ENCODE measurements around the gene LEP. TPM values are rescaled to one million over a fixed set of nuclear protein-coding genes. Genes with fewer than 3 reads are reported as not detected.

Gene LEP
- total and polyA plus RNA-seq, 2 of the 8 experiments (the other 6 are each of a cell fraction or from before 2014, with no cell fraction given) = not detected

DNA sequence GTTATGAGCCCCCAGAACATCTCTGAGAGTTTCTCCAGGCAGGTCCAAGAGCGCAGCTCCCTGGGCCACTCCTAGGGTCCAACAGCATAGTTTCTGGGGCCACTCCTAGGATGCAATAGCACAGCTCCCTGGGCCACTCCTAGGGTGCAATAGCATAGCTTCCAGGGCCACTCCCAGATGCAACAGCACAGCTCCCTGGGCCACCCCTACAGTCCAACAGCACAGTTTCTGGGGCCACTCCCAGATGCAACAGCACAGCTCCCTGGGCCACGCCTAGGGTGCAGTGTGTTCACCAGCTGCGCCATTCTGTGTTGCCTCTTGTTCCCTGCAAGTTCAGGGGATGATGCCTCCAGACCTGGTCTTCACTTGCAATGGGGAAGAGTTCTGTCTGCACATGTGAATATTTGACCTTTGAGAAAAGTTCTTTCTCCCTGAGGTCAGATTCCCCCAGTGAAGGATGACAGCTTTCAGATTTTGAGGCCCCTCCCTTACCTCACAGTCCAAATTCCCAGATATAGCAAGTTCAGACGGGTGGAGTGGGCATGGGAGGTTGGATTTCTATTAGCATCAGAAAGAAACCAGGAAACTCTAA lies 43.0 kb upstream of the LEP start:
- no peak overlapping the region for H3K23ac ChIP-seq (ENCODE audit: insufficient read length)

More for the DNA sequence above, 43.0 kb upstream of the LEP start:
- Histone ChIP-seq H2BK5ac (ENCODE audit: low read depth, low read length) (no peak overlapping the region), H3K4me3 (ENCODE audit: extremely low read depth in 1 of 4, insufficient read depth in 2 of 4, low read depth in 3 of 4, low read length in 4 of 4) (no peak overlapping the region), H4K5ac (ENCODE audit: insufficient read length, low read depth, low read length) (no peak overlapping the region), H4K8ac (ENCODE audit: extremely low read depth, insufficient read depth, low read length) (no peak overlapping the region; the same call in 1 of the 2 replicates), H2AK5ac (ENCODE audit: low read depth, low read length) (no peak overlapping the region), H3K23me2 (ENCODE audit: low read depth, low read length) (peaks cover 7% of the 10 kb centered on the region; the same call in 1 of the 2 replicates), H3K79me1 (ENCODE audit: low read depth, low read length) (no peaks in the 10 kb centered on the region), H3K4me1 (replicated peaks in 1 of 4; ENCODE audit: control insufficient read depth in 3 of 4, insufficient read depth in 4 of 4, low read length in 3 of 4) (peaks cover 0 to 7% (median 6%) of the 10 kb centered on the region in 4 experiments; a peak in 6 of 7 replicates), H3K79me2 (ENCODE audit: control insufficient read depth in 1 of 2, insufficient read depth in 2 of 2, low read length in 2 of 2) (no peaks in the 10 kb centered on the region), H3K9me3 (ENCODE audit: insufficient read depth in 2 of 2, low read depth in 1 of 2, low read length in 1 of 2) (peaks cover 12 to 13% of the 10 kb centered on the region in 2 experiments), H2BK15ac (ENCODE audit: low read length) (no peak overlapping the region), H3K4me2 (ENCODE audit: insufficient read depth in 1 of 2, low read depth in 2 of 2, low read length in 2 of 2) (no peak overlapping the region), H3K14ac (ENCODE audit: insufficient read length) (no peak overlapping the region), H3K27ac (ENCODE audit: low read depth, low read length) (no peak overlapping the region), H3K36me3 (ENCODE audit: control insufficient read depth in 2 of 4, insufficient read depth in 4 of 4, low read length in 3 of 4) (no peaks in the 10 kb centered on the region), H3K18ac (ENCODE audit: extremely low read depth, low read length) (no peak overlapping the region), H3K56ac (replicated peaks; ENCODE audit: insufficient read length, low read depth, low read length) (no peak overlapping the region), H2BK120ac (replicated peaks; ENCODE audit: low read depth, low read length) (no peak overlapping the region), H4K91ac (replicated peaks; ENCODE audit: insufficient read length, low read length) (no peak overlapping the region), H2BK12ac (ENCODE audit: low read depth, low read length) (no peak overlapping the region), H2BK20ac (ENCODE audit: low read length) (no peak overlapping the region), H3K27me3 (replicated peaks in 1 of 4; ENCODE audit: control insufficient read depth in 3 of 4, extremely low read depth in 1 of 4, insufficient read depth in 3 of 4, low read length in 3 of 4) (peaks cover 15 to 33% (median 29%) of the 10 kb centered on the region in 4 experiments), H2AFZ (ENCODE audit: low read length) (no peak overlapping the region), H3K9ac (replicated peaks in 1 of 4; ENCODE audit: extremely low read depth in 1 of 4, low read depth in 3 of 4, low read length in 3 of 4) (no peak overlapping the region), H3K4ac (replicated peaks; ENCODE audit: insufficient read length, low read depth, low read length) (no peak overlapping the region), H4K20me1 (replicated peaks in 1 of 2; ENCODE audit: control insufficient read depth in 1 of 2, insufficient read depth in 2 of 2, low read length in 2 of 2) (no peaks in the 10 kb centered on the region)
- CTCF ChIA-PET (ENCODE audit: partially characterized antibody) = interaction anchor here (0.7 to 18.6 kb wide), 11 partner anchors 8 to 75 kb away, joined by 3 to 347 read pairs (median 5); no protein-coding TSS in a partner anchor
- DNase-seq (ENCODE audit: low read depth in 1 of 2, low spot score in 2 of 2) (no peak), FAIRE-seq (no peak)
- 82% methylated on average over 4 of the region's 4 CpGs; no CpG with 5 or more reads in 1 of the 2 experiments for WGBS, 2 experiments (ENCODE audit: extremely low coverage in 1 of 2, insufficient coverage in 1 of 2, insufficient read length in 1 of 2, insufficient replicate concordance in 2 of 2, low coverage in 1 of 2, low lambda C conversion rate in 2 of 2, missing lambda C conversion rate in 1 of 2)
- POLR2A ChIA-PET (ENCODE audit: partially characterized antibody) = no interaction called here
- TF ChIP-seq RFX5 (IDR thresholded peaks at IDR 0.05; ENCODE audit: borderline replicate concordance, low read depth, low read length) (no peak), SAP30 (IDR thresholded peaks at IDR 0.05; ENCODE audit: insufficient read depth, insufficient replicate concordance, low read length) (no peak), EZH2 (IDR thresholded peaks at IDR 0.05; ENCODE audit: low read depth, low read length, severe bottlenecking) (no peak), EGR1 (IDR thresholded peaks at IDR 0.05; ENCODE audit: borderline replicate concordance, low read depth, low read length) (no peak), RNF2 (IDR thresholded peaks at IDR 0.05; ENCODE audit: borderline replicate concordance, low read depth, low read length, missing control alignments, poor library complexity, severe bottlenecking) (no peak), KDM1A (IDR thresholded peaks at IDR 0.05; ENCODE audit: borderline replicate concordance, low read length) (no peak), EP300 (IDR thresholded peaks at IDR 0.05; ENCODE audit: borderline replicate concordance in 1 of 2, low read depth in 2 of 2, low read length in 2 of 2) (no peak), SIX5 (IDR thresholded peaks at IDR 0.05; ENCODE audit: low read depth, low read length) (no peak), CEBPB (IDR thresholded peaks at IDR 0.05; ENCODE audit: low read depth, low read length) (no peak)
- TF ChIP-seq, protein P1, sequence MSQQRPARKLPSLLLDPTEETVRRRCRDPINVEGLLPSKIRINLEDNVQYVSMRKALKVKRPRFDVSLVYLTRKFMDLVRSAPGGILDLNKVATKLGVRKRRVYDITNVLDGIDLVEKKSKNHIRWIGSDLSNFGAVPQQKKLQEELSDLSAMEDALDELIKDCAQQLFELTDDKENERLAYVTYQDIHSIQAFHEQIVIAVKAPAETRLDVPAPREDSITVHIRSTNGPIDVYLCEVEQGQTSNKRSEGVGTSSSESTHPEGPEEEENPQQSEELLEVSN (IDR thresholded peaks at IDR 0.05) = no peak
- TF ChIP-seq, protein P2, sequence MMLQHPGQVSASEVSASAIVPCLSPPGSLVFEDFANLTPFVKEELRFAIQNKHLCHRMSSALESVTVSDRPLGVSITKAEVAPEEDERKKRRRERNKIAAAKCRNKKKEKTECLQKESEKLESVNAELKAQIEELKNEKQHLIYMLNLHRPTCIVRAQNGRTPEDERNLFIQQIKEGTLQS (IDR thresholded peaks at IDR 0.05; ENCODE audit: insufficient read depth, low read depth, low read length) = no peak
